T-helper 2 cell treated with Interferon-gamma antibody and Interleukin-4, amounts not matched to agents 5 μg/mL and 100 μg/mL, for 36 hours (primary cell): ENCODE measurements around the gene MYL4.
A peak's percentile ranks its signal among the peaks of the same experiment; 100 is the strongest.
"Not testable (repeated sequence)": the region's sequence is repeated elsewhere in the genome, so short reads cannot be mapped to it uniquely, and the experiment has no call there.

Experiments
- DNase-seq: peaks from one replicate; pipeline ENCODE4 v3.0.0; 2021; ENCODE audit warnings: low spot score
- H3K27ac Mint-ChIP-seq: one replicate; pipeline ENCODE4 v1.8.0; 2021; ENCODE audit warnings: mild to moderate bottlenecking, mixed read lengths
- H3K27me3 Mint-ChIP-seq: one replicate; pipeline ENCODE4 v1.8.0; 2021; ENCODE audit warnings: low read depth, mixed read lengths
- H3K36me3 Mint-ChIP-seq: one replicate; pipeline ENCODE4 v1.8.0; 2021; ENCODE audit warnings: low read depth, mixed read lengths
- H3K4me1 Mint-ChIP-seq: one replicate; pipeline ENCODE4 v1.8.0; 2021; ENCODE audit warnings: low read depth, mixed read lengths
- H3K4me3 Mint-ChIP-seq: one replicate; pipeline ENCODE4 v1.8.0; 2022; ENCODE audit warnings: mild to moderate bottlenecking, moderate library complexity, mixed read lengths
- H3K9me3 Mint-ChIP-seq: one replicate; pipeline ENCODE4 v1.8.0; 2021; ENCODE audit warnings: mixed read lengths

MYL4 gene

DNA sequence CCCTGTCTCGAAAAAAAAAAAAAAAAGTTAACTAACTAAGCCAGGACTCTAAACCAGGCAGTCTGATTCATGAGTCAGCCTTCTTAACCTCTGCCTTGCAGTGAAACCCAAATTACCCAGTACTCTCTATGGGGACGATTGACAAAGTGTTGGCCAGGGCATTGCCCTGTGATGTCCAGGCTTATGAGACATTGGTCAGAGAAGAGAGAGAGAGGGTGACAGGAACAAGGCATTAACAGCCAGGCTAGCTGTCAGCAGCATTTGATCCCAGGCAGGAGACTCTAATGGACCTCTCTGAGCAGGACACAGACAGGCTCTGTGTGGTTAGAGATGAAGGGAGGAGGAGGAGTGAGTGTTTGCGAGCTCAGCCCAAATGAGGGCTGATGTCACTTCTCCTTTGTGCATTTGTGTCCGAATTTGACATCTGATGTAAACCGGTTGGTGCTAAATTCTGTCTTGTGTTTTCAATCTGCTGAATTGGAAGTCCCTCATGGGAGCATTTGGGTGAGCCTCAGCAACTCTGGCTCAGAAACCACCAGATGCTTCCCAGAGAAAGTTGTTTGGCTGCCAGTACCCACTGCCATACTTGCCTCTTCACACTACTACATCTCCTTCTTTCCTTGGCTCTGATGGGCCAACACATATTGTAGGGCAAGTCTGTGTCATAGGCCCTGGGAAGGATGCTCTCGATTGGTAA, 4.3 kb upstream of the MYL4 start:
- peak overlapping the region; percentile 91 for H3K27ac Mint-ChIP-seq
- H3K9me3 Mint-ChIP-seq: no peaks in the 10 kb centered on the region
- no peaks in the 10 kb centered on the region for H3K27me3 Mint-ChIP-seq
- no peaks in the 10 kb centered on the region for H3K36me3 Mint-ChIP-seq
- peak overlapping the region; percentile 73 for H3K4me3 Mint-ChIP-seq
- peak; percentile 45 for DNase-seq
- H3K4me1 Mint-ChIP-seq: peaks cover 49% of the 10 kb centered on the region

DNA sequence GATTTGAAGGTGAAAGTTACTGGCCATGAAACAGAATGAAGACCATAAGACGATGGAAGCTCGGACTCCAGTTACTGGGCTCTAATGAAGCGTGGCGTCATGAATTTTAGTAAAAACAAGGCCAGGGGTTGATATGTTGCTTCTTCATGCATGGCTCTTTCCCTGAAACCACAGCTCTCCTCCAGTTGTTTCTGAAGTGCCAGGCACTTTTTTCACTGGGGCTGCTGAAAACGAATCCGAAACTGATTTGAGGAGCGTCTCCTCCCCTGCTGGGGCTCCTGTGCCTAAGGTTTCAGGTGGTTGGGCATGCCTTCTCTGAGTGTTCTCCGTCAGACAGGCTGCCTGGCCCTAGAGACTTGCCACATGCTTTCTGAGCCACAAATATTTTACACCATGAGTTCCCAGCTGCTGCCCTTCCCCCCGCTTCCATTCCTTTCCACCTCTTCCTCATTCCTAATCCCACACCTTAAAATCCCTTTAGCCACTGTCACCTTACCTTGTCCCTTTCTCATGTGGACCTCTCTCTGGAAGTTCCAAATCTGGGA, 3.7 kb upstream of the MYL4 start:
- H3K36me3 Mint-ChIP-seq: no peaks in the 10 kb centered on the region

DNA sequence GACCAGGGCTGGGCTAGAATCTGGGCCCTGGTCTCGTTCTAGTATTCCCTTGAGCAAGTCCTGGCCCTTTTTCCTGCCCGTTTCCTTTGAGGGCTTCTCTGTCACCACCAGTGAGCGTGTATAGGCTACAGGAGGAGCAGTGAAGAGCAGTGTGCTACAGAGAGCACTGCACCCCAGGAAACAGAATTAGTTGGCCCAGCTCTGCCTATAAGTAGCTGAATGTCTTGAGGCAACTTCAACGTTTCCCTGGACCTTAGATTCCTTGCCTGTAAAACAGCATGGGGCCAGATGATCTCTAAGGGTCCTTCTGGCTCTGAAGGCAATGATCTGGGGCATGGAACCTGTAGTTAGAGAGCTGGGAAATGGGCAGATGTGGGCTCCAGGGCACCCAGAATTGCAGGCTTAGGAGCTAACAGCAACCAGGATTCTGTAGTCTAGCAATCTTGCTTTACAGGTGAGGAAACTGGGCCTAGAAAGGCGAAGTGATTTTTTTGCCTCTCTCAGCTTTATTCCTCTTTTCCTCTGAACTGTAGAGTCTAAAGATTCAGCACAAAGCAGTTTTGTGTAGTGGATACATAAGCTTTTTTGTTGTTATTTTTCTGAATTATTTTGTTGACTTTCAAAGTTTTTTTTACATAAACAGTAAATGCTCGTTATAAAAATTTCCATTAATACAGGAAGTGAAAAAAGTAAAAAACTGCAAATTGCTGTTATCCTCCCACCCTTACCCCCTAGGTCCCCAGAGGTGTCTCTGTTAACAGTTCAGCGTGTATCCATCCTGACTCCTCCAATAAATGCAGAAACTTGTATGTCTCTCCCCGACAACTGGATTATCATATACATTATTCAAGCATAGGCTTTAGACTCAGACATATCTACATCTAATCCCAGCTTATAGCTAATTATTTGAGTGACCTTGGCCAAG, 1.7 kb upstream of the MYL4 start:
- Mint-ChIP-seq H3K36me3 (no peaks in the 10 kb centered on the region), H3K4me3 (no peak overlapping the region), H3K27ac (peak overlapping the region; percentile 18), H3K4me1 (peaks cover 41% of the 10 kb centered on the region), H3K9me3 (no peaks in the 10 kb centered on the region), H3K27me3 (peaks cover 6% of the 10 kb centered on the region)
- no peak for DNase-seq

More for the DNA sequence above, 3.7 kb upstream of the MYL4 start:
- no peaks in the 10 kb centered on the region for H3K9me3 Mint-ChIP-seq
- peak; percentile 65 for DNase-seq
- peak overlapping the region; percentile 73 for H3K4me3 Mint-ChIP-seq
- H3K4me1 Mint-ChIP-seq: peaks cover 43% of the 10 kb centered on the region
- H3K27me3 Mint-ChIP-seq: no peaks in the 10 kb centered on the region
- peak overlapping the region; percentile 91 for H3K27ac Mint-ChIP-seq

DNA sequence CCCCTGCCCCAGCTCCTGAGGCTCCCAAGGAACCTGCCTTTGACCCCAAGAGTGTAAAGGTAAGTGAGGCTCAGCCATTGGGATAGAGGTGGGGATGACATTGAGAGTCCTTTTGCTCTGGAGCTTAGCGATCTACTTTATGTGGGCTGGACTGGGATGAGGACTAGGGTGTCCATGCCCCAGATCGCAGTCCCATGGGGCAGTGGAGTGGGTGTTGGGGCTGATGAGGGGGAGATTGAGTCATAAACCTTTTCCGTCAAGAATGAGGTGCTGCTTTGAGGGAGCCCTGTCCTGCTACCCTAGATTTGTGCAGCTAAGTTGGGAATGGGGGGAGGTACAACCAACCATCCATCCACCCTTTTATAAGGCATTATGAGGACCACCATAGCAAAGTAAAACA, 351 bp downstream of the MYL4 start:
- H3K27ac Mint-ChIP-seq: no peak overlapping the region
- peaks cover 27% of the 10 kb centered on the region for H3K4me1 Mint-ChIP-seq
- H3K4me3 Mint-ChIP-seq: no peak overlapping the region
- no peak for DNase-seq
- H3K9me3 Mint-ChIP-seq: no peaks in the 10 kb centered on the region
- H3K36me3 Mint-ChIP-seq: no peaks in the 10 kb centered on the region
- peaks cover 20% of the 10 kb centered on the region for H3K27me3 Mint-ChIP-seq

DNA sequence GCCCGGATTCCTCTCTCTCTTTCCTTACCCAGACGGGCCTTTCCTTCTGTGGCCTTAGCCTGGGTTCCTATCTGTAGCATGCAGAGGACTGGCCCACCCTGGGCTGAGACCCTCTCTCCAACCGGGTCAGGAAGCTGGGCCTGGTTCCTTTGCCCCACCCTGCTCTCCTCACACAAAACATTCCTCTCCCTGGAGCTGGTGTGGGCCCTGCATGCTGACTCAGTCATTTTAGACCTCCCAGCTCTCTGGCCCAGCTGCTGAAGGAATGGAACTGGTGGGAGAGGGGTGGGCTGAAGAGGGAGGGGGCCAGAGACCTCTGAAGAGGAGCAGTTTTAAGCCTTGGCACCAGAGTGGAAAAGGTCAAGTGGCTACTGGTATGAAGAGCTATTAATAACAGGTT, 957 bp downstream of the MYL4 start:
- no peak for DNase-seq
- no peaks in the 10 kb centered on the region for H3K9me3 Mint-ChIP-seq
- H3K36me3 Mint-ChIP-seq: no peaks in the 10 kb centered on the region
- peaks cover 20% of the 10 kb centered on the region for H3K27me3 Mint-ChIP-seq
- H3K4me1 Mint-ChIP-seq: peaks cover 20% of the 10 kb centered on the region
- H3K4me3 Mint-ChIP-seq: no peak overlapping the region
- H3K27ac Mint-ChIP-seq: no peak overlapping the region

DNA sequence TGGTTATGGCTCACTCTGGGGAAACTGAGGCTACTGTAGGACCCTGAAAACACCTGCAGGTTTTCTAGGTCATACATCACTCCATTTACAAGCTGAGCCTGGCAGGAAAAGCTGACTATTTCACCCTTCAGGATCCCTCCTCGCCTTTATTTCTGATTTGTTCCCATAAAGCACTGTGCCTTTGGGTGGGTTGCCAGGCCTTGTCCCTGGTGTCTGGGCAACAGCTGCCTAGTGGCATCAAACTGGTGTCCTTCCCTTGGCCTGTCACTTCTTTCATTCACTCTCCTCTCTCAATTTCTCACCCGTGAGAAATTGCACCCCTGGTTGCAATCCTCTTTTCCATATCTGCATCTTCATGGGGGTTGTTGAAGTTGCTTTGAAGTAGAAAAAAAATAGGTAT, 1.6 kb downstream of the MYL4 start:
- Mint-ChIP-seq H3K4me3 (no peak overlapping the region), H3K27ac (no peak overlapping the region), H3K27me3 (peaks cover 23% of the 10 kb centered on the region), H3K4me1 (peaks cover 14% of the 10 kb centered on the region), H3K9me3 (no peaks in the 10 kb centered on the region), H3K36me3 (no peaks in the 10 kb centered on the region)
- no peak for DNase-seq

DNA sequence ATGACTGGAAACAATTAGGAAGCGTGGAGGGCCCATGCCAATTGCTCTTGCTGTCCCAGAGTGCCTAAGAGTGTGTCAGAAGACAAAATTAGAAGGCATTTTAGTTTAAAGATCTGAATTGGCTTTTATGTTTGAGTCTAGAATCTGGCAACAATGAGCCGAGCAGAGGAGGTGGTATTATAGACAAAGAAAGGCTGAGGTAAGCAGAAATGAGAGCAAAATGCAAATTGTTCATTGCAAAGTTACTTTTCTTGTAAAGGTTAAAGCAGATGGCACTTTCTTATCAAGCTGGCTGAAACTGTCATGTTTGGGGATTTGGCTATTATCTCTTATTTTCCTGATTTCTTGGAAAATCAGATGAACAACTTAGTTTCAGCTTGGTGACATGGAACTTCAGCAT, 3.3 kb downstream of the MYL4 start:
- H3K9me3 Mint-ChIP-seq: no peaks in the 10 kb centered on the region
- H3K36me3 Mint-ChIP-seq: no peaks in the 10 kb centered on the region
- H3K27ac Mint-ChIP-seq: no peak overlapping the region
- H3K27me3 Mint-ChIP-seq: peaks cover 23% of the 10 kb centered on the region
- H3K4me1 Mint-ChIP-seq: peaks cover 8% of the 10 kb centered on the region
- no peak for DNase-seq
- H3K4me3 Mint-ChIP-seq: no peak overlapping the region

DNA sequence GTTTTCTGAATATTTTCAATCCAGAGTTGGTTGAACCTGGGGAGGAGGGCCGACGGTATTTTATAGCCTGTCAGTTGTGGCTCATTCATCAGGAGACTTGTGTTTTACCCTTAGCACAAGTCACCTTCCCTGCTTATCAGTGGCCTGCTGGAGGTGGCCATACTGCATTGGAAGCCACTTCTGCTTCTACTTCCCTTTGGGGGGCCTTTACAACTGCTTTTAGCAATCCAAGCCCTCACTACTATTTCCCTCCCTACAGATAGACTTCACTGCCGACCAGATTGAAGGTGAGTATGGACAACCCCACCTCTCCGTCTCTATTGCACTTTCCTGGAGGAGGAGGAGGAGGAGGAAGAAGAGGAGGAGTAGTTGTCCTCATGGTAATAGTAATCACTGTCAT, 4.4 kb downstream of the MYL4 start:
- H3K27ac Mint-ChIP-seq: no peak overlapping the region
- H3K4me1 Mint-ChIP-seq: peaks cover 9% of the 10 kb centered on the region
- no peaks in the 10 kb centered on the region for H3K9me3 Mint-ChIP-seq
- no peak for DNase-seq
- H3K4me3 Mint-ChIP-seq: no peak overlapping the region
- peaks cover 23% of the 10 kb centered on the region for H3K27me3 Mint-ChIP-seq
- no peaks in the 10 kb centered on the region for H3K36me3 Mint-ChIP-seq

DNA sequence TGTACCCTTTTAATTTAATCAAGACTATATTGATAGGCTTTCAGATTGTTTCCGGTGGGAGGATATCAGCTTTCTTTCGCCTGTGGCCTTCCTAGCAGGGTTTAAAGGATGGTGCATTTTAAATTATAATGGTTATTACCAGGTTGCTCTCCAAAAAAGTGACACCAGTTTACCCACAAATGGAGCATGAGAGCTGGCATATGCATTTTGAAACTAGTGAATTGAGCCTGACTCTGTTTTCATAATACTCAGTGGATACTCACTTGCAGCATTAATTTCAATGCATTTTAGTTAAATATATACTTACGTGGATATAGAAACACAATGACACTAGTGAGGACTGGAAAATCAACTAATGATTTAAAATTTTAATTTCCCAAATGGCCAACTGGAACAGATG, 5.8 kb downstream of the MYL4 start:
- no peak for DNase-seq
- H3K27me3 Mint-ChIP-seq: peaks cover 23% of the 10 kb centered on the region
- no peak overlapping the region for H3K4me3 Mint-ChIP-seq
- H3K4me1 Mint-ChIP-seq: peaks cover 17% of the 10 kb centered on the region
- no peak overlapping the region for H3K27ac Mint-ChIP-seq
- H3K36me3 Mint-ChIP-seq: no peaks in the 10 kb centered on the region
- no peaks in the 10 kb centered on the region for H3K9me3 Mint-ChIP-seq

DNA sequence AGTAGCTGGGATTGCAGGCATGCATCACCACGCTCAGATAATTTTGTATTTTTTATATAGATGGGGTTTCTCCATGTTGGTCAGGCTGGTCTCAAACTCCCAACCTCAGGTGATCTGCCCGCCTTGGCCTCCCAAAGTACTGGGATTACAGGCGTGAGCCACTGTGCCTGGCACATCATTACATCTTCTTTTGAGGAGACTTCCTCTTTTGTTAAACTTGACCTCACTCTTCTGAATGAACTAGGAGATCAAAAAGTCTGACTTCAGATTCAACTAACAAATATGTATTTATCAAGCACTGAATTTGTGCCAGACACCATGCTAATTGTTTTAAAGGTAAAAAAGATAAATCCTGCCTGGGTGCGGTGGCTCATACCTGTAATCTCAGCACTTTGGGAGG, 7.7 kb downstream of the MYL4 start:
- Mint-ChIP-seq H3K27me3 (peaks cover 20% of the 10 kb centered on the region), H3K4me1 (peaks cover 29% of the 10 kb centered on the region)
- H3K36me3 Mint-ChIP-seq, H3K27ac Mint-ChIP-seq, H3K9me3 Mint-ChIP-seq, DNase-seq, H3K4me3 Mint-ChIP-seq: not testable (repeated sequence)

DNA sequence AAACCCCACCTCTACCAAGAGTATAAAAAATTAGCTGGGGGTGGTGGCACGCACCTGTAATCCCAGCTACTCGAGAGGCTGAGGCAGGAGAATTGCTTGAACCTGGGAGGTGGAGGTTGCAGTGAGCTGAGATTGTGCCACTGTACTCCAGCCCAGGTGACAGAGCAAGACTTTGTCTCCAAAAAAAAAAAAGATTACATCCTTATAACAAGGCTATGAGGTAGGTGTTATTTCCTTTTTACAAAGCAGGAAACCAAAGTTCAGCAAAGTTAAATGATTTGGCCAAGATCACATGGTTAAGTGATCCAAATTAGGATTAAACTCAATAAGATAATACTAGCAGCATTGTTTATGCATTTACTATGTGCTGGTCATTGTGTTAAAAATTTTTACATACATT, 8.1 kb downstream of the MYL4 start:
- peaks cover 29% of the 10 kb centered on the region for H3K4me1 Mint-ChIP-seq
- H3K27ac Mint-ChIP-seq: not testable (repeated sequence)

DNA sequence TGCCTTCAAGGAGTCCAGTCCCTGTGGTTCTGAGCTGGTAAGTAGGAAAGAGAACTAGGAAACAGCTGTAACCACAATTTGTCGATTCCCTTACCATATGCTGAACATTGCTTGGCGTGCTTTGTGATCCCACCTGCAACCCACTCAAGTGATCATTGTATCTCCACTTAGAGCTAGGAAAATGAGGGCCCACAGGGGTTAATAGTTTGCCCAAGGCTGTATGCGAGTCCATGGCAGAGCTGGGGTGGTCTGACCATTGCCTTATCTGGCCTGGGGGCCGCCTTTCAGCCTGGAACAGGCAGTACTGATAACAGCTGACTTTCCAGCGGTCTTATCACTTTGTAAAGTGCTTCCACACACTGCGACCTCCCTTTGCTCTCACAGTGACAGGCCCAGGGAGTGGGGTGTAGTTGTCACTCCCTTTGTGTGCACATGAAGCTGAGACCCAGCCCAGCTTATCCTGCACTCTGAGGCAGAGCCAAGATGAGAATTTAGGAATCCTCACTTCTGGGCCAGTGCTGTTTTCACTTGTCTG, 9.8 kb downstream of the MYL4 start:
- peaks cover 29% of the 10 kb centered on the region for H3K4me1 Mint-ChIP-seq
- H3K9me3 Mint-ChIP-seq: peaks cover 8% of the 10 kb centered on the region
- peaks cover 5% of the 10 kb centered on the region for H3K27me3 Mint-ChIP-seq
- DNase-seq: no peak
- H3K27ac Mint-ChIP-seq: no peak overlapping the region
- H3K36me3 Mint-ChIP-seq: no peaks in the 10 kb centered on the region
- no peak overlapping the region for H3K4me3 Mint-ChIP-seq

More for the DNA sequence above, 8.1 kb downstream of the MYL4 start:
- H3K36me3 Mint-ChIP-seq, H3K4me3 Mint-ChIP-seq, DNase-seq, H3K9me3 Mint-ChIP-seq: not testable (repeated sequence)
- H3K27me3 Mint-ChIP-seq: peaks cover 18% of the 10 kb centered on the region

DNA sequence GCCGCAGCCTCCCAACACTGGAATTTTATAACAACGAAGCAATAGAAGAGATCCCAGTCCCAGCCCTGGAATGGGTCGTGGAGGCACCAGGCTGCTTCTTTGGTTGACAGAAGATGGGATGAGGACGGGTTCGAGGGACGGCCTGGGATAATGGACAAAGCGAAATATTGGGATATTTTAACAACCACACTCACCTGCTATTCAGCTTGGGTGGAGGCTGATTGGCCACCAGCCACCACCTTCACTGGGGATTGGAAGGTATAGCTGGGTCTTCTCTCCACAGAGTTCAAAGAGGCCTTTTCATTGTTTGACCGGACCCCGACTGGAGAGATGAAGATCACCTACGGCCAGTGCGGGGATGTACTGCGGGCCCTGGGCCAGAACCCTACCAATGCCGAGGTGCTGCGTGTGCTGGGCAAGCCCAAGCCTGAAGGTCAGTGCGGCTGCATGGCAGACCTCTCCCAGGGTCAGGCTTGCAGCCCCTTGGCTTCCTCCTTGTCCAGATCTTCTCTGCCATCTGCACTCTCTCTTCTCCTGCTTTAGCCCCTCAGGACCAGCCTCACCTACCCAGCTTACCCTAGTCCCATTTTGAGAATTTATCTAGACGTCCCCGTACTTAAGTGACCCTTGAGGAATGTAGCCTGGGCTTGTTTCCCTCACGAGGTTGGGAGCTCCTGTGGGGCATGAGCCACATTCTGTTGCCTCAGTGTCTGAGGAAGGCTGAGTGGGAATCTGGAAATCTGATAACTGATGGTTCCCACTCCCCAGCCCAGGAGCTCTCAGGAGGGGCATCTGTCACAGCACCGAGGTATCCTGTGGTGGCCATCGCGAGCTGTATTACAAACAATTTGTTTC, 10.7 kb downstream of the MYL4 start:
- no peak overlapping the region for H3K27ac Mint-ChIP-seq
- H3K4me3 Mint-ChIP-seq: no peak overlapping the region
- H3K36me3 Mint-ChIP-seq: no peaks in the 10 kb centered on the region
- DNase-seq: no peak
- peaks cover 3% of the 10 kb centered on the region for H3K27me3 Mint-ChIP-seq
- peaks cover 29% of the 10 kb centered on the region for H3K4me1 Mint-ChIP-seq
- peaks cover 16% of the 10 kb centered on the region for H3K9me3 Mint-ChIP-seq
